Activated naive CD8-positive, alpha-beta T cell treated with anti-CD3 and anti-CD28 coated beads, Interleukin-2, amount 50 U/mL, for 24 hours (primary cell): ENCODE measurements around the gene PDE4D.

Experiments
- ATAC-seq: fragments of 150-1000 bp; cut with Tn5 transposase; one replicate; pipeline ENCODE4 v1.10.0; 2021
- DNase-seq: peaks from one replicate; pipeline ENCODE4 v3.0.0; 2021
- H3K27ac Mint-ChIP-seq: one replicate; pipeline ENCODE4 v1.8.0; 2021; ENCODE audit warnings: mild to moderate bottlenecking, mixed read lengths
- H3K27me3 Mint-ChIP-seq: one replicate; pipeline ENCODE4 v1.8.0; 2021; ENCODE audit warnings: mixed read lengths
- H3K36me3 Mint-ChIP-seq: one replicate; pipeline ENCODE4 v1.8.0; 2021; ENCODE audit warnings: low read depth, mixed read lengths
- H3K4me1 Mint-ChIP-seq: one replicate; pipeline ENCODE4 v1.8.0; 2021; ENCODE audit warnings: mixed read lengths
- H3K4me3 Mint-ChIP-seq: one replicate; pipeline ENCODE4 v1.8.0; 2021; ENCODE audit warnings: mild to moderate bottlenecking, moderate library complexity, mixed read lengths
- H3K9me3 Mint-ChIP-seq: one replicate; pipeline ENCODE4 v1.8.0; 2021; ENCODE audit warnings: mixed read lengths

PDE4D gene

DNA sequence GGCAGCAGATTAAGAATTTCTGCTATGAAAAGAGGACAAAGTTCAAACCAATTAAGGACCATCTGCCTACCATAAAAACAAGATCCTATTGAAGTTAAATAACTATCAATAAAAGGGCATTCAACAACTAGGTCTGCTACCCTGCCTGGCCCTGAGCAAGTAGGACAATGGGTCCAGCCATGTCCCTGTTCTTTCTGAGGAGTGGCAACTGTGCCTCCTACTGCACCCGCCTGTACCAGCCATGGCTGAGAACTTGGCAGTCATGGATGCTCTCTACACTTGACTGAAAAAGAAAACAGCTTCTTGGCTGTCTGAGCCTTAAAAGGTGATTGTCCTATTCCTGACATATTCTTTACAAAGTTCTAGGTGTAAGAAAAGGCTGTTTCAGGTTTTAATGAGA lies 652.4 kb downstream of the PDE4D start:
- Mint-ChIP-seq H3K27me3 (peaks cover 12% of the 10 kb centered on the region), H3K36me3 (no peaks in the 10 kb centered on the region), H3K4me1 (peaks cover 23% of the 10 kb centered on the region), H3K27ac (no peak overlapping the region), H3K4me3 (no peak overlapping the region), H3K9me3 (no peaks in the 10 kb centered on the region)
- ATAC-seq (no peak), DNase-seq (no peak)

- no peaks in the 10 kb centered on the region for H3K36me3 Mint-ChIP-seq
- no peak for DNase-seq
- H3K4me3 Mint-ChIP-seq, result no peak overlapping the region
- peaks cover 12% of the 10 kb centered on the region for H3K27me3 Mint-ChIP-seq
- H3K27ac Mint-ChIP-seq, result no peak overlapping the region
- no peaks in the 10 kb centered on the region for H3K9me3 Mint-ChIP-seq
- H3K4me1 Mint-ChIP-seq, result peaks cover 23% of the 10 kb centered on the region
- peak; percentile 96 for ATAC-seq
Observed at GRCh38 chr5:59238126-59238902, 655.2 kb downstream of the PDE4D start.

- ATAC-seq (no peak), DNase-seq (no peak)
- H3K4me1 Mint-ChIP-seq, result peaks cover 23% of the 10 kb centered on the region
- H3K4me3 Mint-ChIP-seq, result no peak overlapping the region
- no peaks in the 10 kb centered on the region for H3K36me3 Mint-ChIP-seq
- no peak overlapping the region for H3K27ac Mint-ChIP-seq
- no peaks in the 10 kb centered on the region for H3K9me3 Mint-ChIP-seq
- peaks cover 14% of the 10 kb centered on the region for H3K27me3 Mint-ChIP-seq
Observed at GRCh38 chr5:59236986-59237385, 656.5 kb downstream of the PDE4D start.

- DNase-seq (no peak), ATAC-seq (no peak)
- Mint-ChIP-seq H3K36me3 (no peaks in the 10 kb centered on the region), H3K4me3 (no peak overlapping the region), H3K27ac (no peak overlapping the region), H3K9me3 (no peaks in the 10 kb centered on the region), H3K27me3 (peaks cover 16% of the 10 kb centered on the region), H3K4me1 (peaks cover 23% of the 10 kb centered on the region)
Observed at GRCh38 chr5:59236448-59236847, 657.1 kb downstream of the PDE4D start.

DNA sequence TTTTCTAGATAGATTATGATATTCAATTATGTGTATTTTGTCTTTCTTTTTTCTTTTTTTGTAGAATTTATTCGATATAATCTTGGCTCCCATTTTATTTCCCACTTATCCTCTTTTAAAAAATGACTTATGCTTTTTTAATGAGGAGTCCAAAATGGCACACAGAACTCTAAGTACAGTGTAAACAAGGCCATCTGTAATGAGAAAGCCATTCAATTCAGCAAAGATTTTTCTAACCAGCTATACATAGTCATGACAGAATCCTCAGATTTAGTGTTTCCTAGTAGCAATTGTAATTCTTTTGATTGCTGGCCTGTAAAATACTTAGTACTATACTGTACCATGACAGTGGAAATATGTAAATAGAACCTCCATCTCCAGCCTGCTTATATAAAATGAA lies 659.3 kb downstream of the PDE4D start:
- Mint-ChIP-seq H3K27ac (no peak overlapping the region), H3K4me1 (peaks cover 16% of the 10 kb centered on the region), H3K9me3 (no peaks in the 10 kb centered on the region), H3K27me3 (peaks cover 15% of the 10 kb centered on the region), H3K36me3 (no peaks in the 10 kb centered on the region), H3K4me3 (no peak overlapping the region)
- ATAC-seq (no peak), DNase-seq (no peak)

DNA sequence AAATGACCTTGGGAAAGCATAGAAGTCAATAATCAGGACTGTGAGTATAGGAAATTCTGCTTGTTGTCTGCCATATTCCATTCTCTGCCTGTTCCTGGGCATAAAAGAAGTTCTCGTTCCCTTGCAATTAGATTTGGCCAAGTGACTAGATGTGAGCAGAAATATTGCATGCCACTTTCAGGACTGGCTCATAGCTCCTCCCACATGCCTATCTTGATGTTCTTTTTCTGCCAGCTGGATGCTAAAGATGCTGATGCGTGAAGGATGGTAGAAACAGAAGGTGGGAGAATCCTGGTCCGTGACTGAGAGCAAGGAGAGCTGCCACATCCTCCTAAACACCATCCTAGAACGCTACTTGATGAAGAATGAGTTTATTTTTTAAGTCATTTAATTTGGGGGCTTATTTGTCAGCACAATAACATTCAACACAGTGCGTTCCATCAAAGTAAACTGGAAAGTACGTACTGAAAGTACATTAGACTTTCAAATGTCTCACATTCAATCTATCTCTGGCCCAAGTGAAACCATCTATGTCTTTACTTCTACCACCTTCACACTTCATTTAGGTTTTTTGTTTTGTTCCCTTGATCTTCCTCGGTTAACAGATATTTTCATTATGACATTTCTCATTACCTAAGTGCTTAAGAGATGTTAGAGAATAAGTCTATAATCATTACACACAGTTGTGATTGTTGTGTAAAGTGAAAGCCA lies 662.1 kb downstream of the PDE4D start:
- DNase-seq (no peak), ATAC-seq (no peak)
- peaks cover 10% of the 10 kb centered on the region for H3K27me3 Mint-ChIP-seq
- H3K9me3 Mint-ChIP-seq, result no peaks in the 10 kb centered on the region
- H3K27ac Mint-ChIP-seq, result no peak overlapping the region
- H3K36me3 Mint-ChIP-seq, result no peaks in the 10 kb centered on the region
- no peak overlapping the region for H3K4me3 Mint-ChIP-seq
- H3K4me1 Mint-ChIP-seq, result no peaks in the 10 kb centered on the region

GRCh38 chr5:59222687-59223511 lies 670.6 kb downstream of the PDE4D start:
- no peak overlapping the region for H3K27ac Mint-ChIP-seq
- H3K9me3 Mint-ChIP-seq, result no peaks in the 10 kb centered on the region
- peaks cover 6% of the 10 kb centered on the region for H3K27me3 Mint-ChIP-seq
- no peaks in the 10 kb centered on the region for H3K4me1 Mint-ChIP-seq
- H3K4me3 Mint-ChIP-seq, result no peak overlapping the region
- no peak for DNase-seq
- no peak for ATAC-seq
- H3K36me3 Mint-ChIP-seq, result no peaks in the 10 kb centered on the region

DNA sequence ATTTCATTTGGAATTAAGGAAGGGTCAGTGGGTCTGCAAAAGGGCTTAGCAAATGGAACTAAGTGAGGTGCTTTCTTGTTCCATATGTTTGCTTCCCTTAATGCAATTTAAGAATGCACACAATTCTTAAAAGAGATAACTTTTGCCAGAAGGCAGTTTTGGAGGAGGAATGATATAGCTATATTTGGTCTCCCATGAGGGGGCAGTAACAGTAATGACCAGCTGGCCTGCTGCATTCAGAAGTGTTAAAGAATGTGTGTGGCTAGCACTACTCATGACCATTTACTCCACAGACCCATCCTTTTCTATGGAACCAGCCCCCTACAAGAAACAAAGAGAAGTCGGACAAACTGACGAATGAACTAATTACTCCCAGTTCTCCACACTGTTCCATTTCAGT lies 671.8 kb downstream of the PDE4D start:
- Mint-ChIP-seq H3K4me1 (no peaks in the 10 kb centered on the region), H3K9me3 (no peaks in the 10 kb centered on the region), H3K27me3 (peaks cover 5% of the 10 kb centered on the region), H3K36me3 (no peaks in the 10 kb centered on the region), H3K4me3 (no peak overlapping the region), H3K27ac (no peak overlapping the region)
- DNase-seq (no peak), ATAC-seq (no peak)

GRCh38 chr5:59218424-59219045 lies 675.0 kb downstream of the PDE4D start:
- Mint-ChIP-seq H3K9me3 (no peaks in the 10 kb centered on the region), H3K4me3 (no peak overlapping the region), H3K27ac (no peak overlapping the region), H3K27me3 (peaks cover 17% of the 10 kb centered on the region), H3K36me3 (no peaks in the 10 kb centered on the region), H3K4me1 (no peaks in the 10 kb centered on the region)
- DNase-seq, result no peak
- ATAC-seq, result no peak

GRCh38 chr5:59216841-59217240 lies 676.7 kb downstream of the PDE4D start:
- Mint-ChIP-seq H3K27ac (no peak overlapping the region), H3K36me3 (no peaks in the 10 kb centered on the region), H3K9me3 (no peaks in the 10 kb centered on the region), H3K27me3 (peaks cover 20% of the 10 kb centered on the region), H3K4me3 (no peak overlapping the region), H3K4me1 (no peaks in the 10 kb centered on the region)
- ATAC-seq, result no peak
- no peak for DNase-seq

DNA sequence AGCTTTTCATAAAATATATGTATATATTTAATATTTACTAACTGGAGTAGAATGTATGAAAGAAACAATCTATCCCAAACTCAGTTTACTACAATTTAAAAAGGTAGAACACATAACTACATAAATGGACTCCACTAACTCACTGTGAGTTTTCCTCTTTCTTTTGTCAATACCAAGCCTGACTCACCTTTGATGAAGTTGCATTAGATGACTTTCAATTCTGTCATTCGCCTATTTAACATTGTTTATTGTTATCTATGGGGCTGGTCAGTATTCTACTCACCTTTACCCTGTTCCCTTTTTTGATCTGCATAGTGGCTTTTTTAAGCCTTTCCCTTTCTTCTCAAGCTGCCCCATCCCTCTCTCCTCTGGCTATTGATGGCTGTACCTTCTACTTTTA lies 680.9 kb downstream of the PDE4D start:
- DNase-seq, result no peak
- ATAC-seq, result no peak
- Mint-ChIP-seq H3K4me3 (no peak overlapping the region), H3K27me3 (peaks cover 16% of the 10 kb centered on the region), H3K36me3 (no peaks in the 10 kb centered on the region), H3K9me3 (no peaks in the 10 kb centered on the region), H3K4me1 (no peaks in the 10 kb centered on the region), H3K27ac (no peak overlapping the region)

DNA sequence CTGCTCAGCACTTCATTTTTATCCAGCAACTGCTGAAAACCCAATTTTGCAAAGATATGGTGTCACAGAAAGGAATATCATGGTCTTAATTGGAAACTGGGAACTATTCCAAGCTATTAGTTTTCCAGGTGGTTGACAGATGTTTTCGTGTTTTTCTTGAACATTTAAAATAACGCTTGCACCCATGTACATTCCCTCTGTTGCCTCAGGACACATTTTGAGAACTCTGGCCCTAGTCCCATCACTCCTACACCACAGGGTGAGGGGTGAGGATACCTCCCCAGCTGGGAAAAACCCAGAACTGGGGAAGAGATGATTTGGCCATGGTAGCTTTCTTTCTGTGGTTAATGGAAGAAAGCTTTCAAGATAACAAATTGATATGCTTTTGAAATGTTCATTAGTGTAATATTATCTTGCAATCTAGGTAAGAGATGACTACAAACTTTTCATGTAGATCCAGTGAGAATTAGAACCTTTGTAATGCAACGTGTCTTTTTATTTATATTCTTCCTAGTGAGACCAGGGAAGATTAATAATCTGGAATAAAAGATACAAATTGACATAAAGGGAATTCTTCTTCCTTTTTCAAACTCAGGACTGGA lies 683.7 kb downstream of the PDE4D start:
- Mint-ChIP-seq H3K4me3 (no peak overlapping the region), H3K9me3 (no peaks in the 10 kb centered on the region), H3K27ac (no peak overlapping the region), H3K4me1 (peaks cover 10% of the 10 kb centered on the region), H3K27me3 (peaks cover 8% of the 10 kb centered on the region), H3K36me3 (no peaks in the 10 kb centered on the region)
- DNase-seq, result no peak
- no peak for ATAC-seq

GRCh38 chr5:59208474-59208873 lies 685.1 kb downstream of the PDE4D start:
- Mint-ChIP-seq H3K9me3 (no peaks in the 10 kb centered on the region), H3K27ac (no peak overlapping the region), H3K27me3 (peaks cover 5% of the 10 kb centered on the region), H3K36me3 (no peaks in the 10 kb centered on the region), H3K4me3 (no peak overlapping the region), H3K4me1 (peaks cover 10% of the 10 kb centered on the region)
- ATAC-seq (no peak), DNase-seq (no peak)

DNA sequence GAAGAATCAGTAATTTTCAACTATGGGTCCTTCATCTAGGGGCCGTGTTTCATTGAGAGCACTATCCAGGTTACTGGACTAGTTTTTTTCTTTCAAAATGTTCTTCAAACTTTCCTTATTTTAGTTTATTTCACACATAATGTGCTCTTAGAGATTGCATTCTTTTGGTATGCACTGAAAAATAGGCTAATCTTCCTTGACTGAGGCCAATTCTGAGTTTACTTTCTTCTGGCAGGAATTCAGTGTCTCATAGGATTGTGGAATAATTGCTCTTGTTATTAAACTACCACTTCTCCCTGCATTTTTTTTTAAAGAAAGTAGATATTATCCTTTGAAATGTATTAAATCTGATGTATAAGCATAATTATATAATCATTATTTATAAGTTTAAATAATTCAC lies 686.1 kb downstream of the PDE4D start:
- DNase-seq (no peak), ATAC-seq (no peak)
- Mint-ChIP-seq H3K27ac (no peak overlapping the region), H3K36me3 (no peaks in the 10 kb centered on the region), H3K9me3 (no peaks in the 10 kb centered on the region), H3K27me3 (peaks cover 4% of the 10 kb centered on the region), H3K4me1 (peaks cover 10% of the 10 kb centered on the region), H3K4me3 (no peak overlapping the region)
